Panc1 (cell line): Measurements from ENCODE around the gene THSD7B.

Experiments used
- POLR2AphosphoS5 ChIP-seq: IDR thresholded peaks from 2 replicates; pipeline ENCODE4 v1.6.1; 2012; ENCODE audit warnings: mild to moderate bottlenecking, low read depth, low read length, moderate library complexity
- SIN3A ChIP-seq: IDR thresholded peaks from 2 replicates; pipeline ENCODE4 v1.6.1; 2012; ENCODE audit warnings: low read depth, mild to moderate bottlenecking, low read length, moderate library complexity, borderline replicate concordance; ENCODE audit not compliant: insufficient read depth
- TF ChIP-seq, protein P1 (sequence below): fragments of 450-650 bp; IDR thresholded peaks from 2 replicates; pipeline ENCODE4 v1.5.1; 2017; ENCODE audit warnings: mild to moderate bottlenecking
- TF ChIP-seq, protein P2 (sequence below), 2 experiments: IDR thresholded peaks; 2 replicates each; pipeline ENCODE4 v1.6.1; 2011 to 2012; ENCODE audit warnings: low read depth in 2 of 2, control low read depth in 1 of 2, low read length in 1 of 2, mild to moderate bottlenecking in 1 of 2, moderate library complexity in 1 of 2; ENCODE audit not compliant: insufficient read depth in 1 of 2

DNA sequence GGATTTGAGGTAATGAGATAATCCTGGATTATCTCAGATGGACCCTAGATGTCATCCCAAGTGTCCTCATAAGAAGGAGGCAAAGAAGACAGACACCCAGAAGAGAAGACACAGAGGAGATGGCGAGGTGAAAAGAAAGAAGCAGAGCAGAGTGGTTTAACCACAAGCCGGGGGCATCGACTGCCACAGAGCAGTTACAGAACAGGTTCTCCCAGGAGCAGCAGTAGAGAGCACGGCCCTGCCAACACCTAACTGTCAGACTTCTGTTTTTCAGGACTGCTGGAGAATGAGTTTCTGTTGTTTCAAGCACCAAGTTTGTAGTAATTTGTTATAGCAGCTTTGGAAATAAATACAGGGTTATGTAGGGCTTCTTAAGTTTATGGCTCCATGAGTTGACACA is 437.0 kb downstream of the THSD7B start:
- TF ChIP-seq, protein P1, sequence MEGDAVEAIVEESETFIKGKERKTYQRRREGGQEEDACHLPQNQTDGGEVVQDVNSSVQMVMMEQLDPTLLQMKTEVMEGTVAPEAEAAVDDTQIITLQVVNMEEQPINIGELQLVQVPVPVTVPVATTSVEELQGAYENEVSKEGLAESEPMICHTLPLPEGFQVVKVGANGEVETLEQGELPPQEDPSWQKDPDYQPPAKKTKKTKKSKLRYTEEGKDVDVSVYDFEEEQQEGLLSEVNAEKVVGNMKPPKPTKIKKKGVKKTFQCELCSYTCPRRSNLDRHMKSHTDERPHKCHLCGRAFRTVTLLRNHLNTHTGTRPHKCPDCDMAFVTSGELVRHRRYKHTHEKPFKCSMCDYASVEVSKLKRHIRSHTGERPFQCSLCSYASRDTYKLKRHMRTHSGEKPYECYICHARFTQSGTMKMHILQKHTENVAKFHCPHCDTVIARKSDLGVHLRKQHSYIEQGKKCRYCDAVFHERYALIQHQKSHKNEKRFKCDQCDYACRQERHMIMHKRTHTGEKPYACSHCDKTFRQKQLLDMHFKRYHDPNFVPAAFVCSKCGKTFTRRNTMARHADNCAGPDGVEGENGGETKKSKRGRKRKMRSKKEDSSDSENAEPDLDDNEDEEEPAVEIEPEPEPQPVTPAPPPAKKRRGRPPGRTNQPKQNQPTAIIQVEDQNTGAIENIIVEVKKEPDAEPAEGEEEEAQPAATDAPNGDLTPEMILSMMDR = no peak
- TF ChIP-seq, protein P2, sequence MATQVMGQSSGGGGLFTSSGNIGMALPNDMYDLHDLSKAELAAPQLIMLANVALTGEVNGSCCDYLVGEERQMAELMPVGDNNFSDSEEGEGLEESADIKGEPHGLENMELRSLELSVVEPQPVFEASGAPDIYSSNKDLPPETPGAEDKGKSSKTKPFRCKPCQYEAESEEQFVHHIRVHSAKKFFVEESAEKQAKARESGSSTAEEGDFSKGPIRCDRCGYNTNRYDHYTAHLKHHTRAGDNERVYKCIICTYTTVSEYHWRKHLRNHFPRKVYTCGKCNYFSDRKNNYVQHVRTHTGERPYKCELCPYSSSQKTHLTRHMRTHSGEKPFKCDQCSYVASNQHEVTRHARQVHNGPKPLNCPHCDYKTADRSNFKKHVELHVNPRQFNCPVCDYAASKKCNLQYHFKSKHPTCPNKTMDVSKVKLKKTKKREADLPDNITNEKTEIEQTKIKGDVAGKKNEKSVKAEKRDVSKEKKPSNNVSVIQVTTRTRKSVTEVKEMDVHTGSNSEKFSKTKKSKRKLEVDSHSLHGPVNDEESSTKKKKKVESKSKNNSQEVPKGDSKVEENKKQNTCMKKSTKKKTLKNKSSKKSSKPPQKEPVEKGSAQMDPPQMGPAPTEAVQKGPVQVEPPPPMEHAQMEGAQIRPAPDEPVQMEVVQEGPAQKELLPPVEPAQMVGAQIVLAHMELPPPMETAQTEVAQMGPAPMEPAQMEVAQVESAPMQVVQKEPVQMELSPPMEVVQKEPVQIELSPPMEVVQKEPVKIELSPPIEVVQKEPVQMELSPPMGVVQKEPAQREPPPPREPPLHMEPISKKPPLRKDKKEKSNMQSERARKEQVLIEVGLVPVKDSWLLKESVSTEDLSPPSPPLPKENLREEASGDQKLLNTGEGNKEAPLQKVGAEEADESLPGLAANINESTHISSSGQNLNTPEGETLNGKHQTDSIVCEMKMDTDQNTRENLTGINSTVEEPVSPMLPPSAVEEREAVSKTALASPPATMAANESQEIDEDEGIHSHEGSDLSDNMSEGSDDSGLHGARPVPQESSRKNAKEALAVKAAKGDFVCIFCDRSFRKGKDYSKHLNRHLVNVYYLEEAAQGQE (IDR thresholded peaks at IDR 0.05; ENCODE audit: insufficient read depth in 1 of 2, low read depth in 2 of 2, low read length in 1 of 2) = no peak
- no peak for TF ChIP-seq SIN3A
- no peak for TF ChIP-seq POLR2AphosphoS5
